Measurements from ENCODE around the gene TGFBI.

DNA sequence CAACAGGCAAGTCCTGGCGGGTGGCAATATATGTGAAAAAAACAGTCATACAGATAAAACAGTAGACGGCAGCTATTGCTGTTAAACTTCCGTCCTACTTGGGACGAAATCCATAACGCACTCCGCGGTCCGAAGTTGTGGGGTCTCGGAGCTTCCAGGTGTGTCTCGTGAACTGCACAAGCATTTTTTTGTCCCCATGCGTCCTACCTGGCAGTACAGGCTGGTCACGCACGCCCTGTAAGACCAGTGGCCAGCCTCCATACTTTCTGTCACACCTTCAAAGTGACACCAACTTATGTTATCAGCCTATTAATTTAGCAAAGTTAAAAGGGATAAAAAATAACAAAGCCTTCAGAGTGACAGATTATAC lies 51.3 kb downstream of the TGFBI start:
- TF ChIP-seq POLR2A (IDR thresholded peaks at IDR 0.05) = no peak
- TF ChIP-seq, protein P1, sequence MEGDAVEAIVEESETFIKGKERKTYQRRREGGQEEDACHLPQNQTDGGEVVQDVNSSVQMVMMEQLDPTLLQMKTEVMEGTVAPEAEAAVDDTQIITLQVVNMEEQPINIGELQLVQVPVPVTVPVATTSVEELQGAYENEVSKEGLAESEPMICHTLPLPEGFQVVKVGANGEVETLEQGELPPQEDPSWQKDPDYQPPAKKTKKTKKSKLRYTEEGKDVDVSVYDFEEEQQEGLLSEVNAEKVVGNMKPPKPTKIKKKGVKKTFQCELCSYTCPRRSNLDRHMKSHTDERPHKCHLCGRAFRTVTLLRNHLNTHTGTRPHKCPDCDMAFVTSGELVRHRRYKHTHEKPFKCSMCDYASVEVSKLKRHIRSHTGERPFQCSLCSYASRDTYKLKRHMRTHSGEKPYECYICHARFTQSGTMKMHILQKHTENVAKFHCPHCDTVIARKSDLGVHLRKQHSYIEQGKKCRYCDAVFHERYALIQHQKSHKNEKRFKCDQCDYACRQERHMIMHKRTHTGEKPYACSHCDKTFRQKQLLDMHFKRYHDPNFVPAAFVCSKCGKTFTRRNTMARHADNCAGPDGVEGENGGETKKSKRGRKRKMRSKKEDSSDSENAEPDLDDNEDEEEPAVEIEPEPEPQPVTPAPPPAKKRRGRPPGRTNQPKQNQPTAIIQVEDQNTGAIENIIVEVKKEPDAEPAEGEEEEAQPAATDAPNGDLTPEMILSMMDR (IDR thresholded peaks at IDR 0.05 in 4 of 5, conservative IDR thresholded peaks at IDR 0.05 in 1 of 5) = no peak
